COLO829 (cell line): ENCODE results near the gene MOSMO.

Experiments
- DNase-seq: peaks from one replicate; pipeline ENCODE4 v3.0.0; 2012; ENCODE audit warnings: low spot score

Gene MOSMO

GRCh38 chr16:22050963-22051362, 43.1 kb downstream of the MOSMO start:
- DNase-seq: no peak

- no peak for DNase-seq
Observed at GRCh38 chr16:22052980-22053379, 45.1 kb downstream of the MOSMO start.

DNA sequence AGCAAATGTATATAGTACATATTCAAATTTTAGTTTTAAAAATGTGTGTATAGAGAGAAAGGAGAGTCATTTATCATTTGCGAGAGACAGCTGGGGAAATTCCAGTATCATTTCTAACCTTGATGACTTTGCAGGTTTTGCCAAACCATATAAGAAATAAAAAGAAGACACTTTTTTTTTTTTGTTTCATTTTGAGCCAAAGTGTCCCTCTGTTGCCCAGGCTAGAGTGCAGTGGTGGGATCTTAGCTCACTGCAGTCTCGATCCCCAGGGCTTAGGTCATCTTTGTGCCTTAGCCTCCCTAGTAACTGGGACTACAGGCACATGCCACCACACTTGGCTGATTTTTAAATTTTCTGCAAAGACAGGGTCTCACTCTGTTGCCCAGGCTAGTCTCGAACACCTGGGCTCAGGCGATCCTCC, 46.0 kb downstream of the MOSMO start:
- no peak for DNase-seq

DNA sequence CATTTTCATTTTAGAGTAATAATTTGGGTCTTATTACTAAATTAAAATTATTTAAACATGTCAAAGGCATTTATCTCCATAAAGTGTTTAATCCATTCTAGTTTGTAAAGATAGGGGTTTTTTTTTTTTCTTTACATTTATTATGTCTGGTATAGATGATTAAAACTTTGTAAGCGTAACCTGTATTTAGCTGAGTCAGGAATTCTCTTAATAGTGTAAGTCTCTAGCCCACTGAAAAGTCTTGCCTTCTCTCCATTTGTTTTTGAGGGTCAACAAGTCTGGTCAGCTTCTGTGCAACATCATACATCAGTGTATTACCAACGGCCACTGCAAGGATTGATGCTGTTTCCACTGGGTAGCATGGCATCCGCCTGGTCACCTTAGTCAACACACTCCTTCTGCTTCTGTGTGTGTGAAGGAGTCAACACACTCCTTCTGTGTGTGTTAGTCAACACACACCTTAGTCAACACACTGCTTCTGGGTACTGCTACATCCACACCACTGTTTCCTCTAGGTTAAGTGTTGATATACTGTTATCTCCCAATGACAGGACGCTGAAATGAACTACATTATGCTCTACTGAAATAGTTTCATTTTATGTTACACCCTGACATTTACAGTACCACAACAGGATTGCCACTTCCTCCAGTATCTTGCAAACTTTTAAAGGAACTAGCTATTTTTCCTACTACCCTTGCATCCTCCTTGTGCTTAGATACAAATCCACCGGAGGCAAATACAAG, 47.1 kb downstream of the MOSMO start:
- DNase-seq: no peak

- no peak for DNase-seq
Observed at GRCh38 chr16:22055881-22056280, 48.0 kb downstream of the MOSMO start.

DNA sequence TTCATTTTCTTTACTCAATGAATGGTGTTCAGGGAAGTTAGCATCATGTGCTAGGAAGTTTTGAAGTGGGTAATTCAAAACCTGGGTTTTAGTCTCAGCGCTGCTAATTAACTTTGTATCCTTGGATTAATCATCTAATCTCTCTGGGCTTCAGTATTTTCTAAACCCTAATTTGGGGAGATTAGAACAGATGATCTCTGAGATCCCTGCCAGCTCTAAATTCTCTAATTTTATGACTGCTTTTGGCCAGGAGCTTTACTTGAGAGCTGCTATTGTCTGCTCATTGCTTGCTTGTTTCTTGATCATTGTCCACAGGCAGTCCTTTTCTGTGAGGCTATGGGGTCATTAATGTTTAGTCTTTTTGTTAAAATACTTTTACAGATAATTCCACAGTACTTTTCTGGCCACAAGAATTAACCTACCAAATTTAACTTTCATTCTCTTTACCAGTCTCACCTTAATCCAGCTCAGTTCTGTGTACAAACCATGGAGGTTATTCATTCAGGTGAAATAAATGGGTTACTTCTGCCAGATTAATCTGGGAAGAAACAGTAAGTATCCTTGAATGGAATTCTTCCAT, 56.1 kb downstream of the MOSMO start:
- no peak for DNase-seq

GRCh38 chr16:22065252-22065651, 57.3 kb downstream of the MOSMO start:
- no peak for DNase-seq

GRCh38 chr16:22070361-22071330, 62.7 kb downstream of the MOSMO start:
- DNase-seq: no peak

GRCh38 chr16:22071331-22071910, 63.5 kb downstream of the MOSMO start:
- no peak for DNase-seq

GRCh38 chr16:22073350-22073749, 65.4 kb downstream of the MOSMO start:
- peak; percentile 84 for DNase-seq

DNA sequence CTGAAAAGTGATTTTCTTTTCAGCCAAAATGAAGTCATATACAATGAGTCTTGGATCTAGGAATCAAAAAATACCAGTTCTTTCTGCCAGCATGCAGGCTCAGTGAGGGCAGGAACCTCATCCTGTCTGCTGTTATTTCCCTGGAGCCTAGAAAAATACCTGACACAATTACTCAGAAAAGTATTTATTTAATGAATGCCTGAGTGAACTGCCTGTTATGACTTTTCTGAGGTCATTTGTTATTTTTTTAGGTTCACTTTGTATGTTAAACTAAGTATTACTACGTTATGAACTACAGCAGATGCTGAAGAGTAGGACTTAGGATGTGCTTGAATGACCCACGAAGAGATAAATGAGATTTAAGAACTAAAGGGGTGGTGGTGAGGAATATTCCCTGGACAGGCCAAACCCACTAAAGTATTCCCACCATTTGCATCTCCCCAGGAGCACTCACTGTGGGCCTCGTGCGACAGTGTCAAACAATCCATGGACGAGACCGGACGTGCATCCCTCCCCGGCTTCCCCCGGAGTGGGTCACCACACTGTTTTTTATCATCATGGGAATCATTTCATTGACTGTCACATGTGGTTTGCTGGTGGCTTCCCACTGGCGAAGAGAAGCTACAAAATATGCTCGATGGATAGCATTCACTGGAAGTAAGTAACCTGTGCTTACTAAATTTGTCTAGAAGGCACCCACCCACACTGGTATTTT, 67.3 kb downstream of the MOSMO start:
- no peak for DNase-seq

DNA sequence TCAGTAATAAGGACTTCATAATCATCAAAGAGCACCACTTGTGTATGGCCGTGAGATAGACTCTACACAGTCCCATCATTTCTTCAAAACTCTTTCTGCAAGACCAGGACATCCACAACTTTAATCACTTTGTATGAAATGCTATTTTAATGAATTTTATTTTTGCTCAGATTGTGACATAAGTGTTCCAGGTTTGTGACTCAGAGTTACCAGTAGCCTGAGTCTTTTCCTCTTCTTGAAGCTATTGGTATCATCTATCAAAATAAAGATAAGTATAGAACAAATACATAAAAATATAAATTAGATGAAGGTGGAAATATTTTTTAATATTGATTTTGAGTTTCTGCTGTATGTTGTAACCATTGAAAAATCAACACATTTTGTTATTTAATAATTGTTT, 67.9 kb downstream of the MOSMO start:
- no peak for DNase-seq

DNA sequence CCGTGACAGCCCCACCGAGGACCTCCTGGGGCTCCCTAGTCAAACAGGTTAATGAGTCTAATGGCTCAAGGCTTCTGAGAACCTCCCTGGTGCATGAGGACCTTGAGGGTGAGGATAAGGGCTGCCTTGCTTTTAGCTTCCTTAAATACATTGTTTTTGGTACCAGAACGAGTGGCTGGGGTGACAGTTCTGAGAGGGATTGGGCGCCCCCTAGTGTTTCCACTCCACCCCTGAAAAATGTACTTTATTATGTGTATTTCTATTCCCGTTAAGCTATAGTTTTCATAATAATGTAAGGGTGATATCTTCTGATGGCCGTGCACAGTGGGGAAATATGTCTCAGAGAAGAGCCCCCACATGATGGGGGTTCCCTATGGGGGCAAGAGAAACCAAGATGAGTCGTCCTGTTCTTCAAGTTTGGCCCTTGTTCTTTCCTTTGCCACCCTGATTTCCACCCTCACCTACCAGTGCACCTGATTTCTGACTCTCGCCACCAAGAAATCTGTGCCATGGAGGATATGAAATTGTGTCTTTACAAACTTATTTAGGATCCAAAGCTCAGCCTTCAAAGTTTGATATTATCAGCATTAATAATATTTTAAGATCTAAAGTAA, 69.9 kb downstream of the MOSMO start:
- peak; percentile 61 for DNase-seq

DNA sequence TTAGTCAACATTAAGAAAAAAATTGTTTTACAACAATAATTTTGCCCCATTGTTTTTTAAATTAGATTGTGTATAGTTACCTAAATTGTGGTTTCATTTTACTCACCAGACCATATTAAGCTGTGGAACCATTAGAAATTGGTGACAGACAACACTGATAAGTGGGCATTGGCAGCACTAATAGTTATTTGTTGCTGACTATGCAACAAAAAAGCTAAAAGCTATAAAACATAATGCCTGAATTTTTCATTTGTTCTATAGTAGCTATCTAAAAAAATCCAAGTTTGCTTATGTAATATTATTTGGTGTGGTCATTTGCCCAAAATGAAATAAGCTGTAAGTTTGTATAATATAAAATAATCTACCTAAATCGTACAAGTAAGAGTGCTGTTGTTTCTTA, 70.7 kb downstream of the MOSMO start:
- DNase-seq: no peak

- DNase-seq: no peak
Observed at GRCh38 chr16:22081050-22081449, 73.1 kb downstream of the MOSMO start.

DNA sequence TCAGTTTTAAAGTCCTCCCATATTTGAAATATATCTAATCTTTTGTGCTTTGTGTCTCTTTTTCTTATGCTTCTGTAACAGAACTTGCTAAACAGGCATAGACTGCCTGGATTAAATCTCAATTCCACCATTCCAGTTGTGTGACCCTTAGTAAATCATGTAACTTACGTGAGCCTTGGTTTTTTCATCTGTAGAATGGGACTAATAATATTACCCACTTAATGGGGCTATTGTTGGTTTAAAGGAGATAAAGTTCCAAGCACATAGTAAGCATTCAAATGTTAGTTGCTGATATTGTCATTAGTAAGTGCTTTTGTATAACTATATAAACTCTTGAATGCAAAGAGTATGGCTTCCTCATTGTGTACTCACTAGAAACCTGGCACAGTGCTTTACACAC, 78.5 kb downstream of the MOSMO start:
- no peak for DNase-seq

DNA sequence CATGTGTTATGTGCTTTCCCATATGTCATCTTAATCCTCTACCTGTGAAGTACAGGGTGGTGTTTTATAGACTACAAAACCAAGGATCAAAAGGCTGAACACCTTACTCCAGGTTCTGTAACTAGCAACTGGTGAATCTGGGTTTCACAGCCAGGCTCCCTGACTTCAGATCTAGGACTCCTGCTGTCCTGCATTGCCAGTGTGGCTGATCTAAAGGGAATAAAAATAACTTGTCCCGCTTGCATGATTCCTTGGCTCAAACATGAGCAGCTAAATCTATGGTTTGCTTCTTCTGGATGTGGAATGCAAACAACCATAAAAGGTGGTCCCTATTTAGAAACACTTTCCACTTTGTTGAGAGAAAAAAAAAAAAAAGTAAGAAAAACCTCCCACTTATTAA, 80.7 kb downstream of the MOSMO start:
- no peak for DNase-seq

- no peak for DNase-seq
Observed at GRCh38 chr16:22089910-22090309, 82.0 kb downstream of the MOSMO start.

DNA sequence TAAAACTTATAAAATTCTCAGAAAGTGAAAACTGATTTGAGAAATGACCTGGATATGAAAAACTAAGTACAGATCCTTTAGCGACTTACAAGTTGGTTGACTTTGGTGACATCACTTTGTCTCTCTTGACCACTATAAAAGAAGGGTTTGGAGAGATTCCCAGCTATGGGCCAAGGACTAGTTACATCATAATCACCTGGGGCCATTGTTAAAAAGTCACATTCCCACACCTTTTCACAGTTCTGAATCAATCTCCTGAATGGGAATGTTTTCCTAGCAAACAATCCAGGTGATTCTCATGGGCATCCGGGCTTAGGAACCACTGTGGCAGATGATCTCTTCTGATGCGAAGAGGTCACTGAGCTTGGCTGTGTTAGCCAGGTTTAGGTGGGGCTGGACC, 83.8 kb downstream of the MOSMO start:
- DNase-seq: no peak

DNA sequence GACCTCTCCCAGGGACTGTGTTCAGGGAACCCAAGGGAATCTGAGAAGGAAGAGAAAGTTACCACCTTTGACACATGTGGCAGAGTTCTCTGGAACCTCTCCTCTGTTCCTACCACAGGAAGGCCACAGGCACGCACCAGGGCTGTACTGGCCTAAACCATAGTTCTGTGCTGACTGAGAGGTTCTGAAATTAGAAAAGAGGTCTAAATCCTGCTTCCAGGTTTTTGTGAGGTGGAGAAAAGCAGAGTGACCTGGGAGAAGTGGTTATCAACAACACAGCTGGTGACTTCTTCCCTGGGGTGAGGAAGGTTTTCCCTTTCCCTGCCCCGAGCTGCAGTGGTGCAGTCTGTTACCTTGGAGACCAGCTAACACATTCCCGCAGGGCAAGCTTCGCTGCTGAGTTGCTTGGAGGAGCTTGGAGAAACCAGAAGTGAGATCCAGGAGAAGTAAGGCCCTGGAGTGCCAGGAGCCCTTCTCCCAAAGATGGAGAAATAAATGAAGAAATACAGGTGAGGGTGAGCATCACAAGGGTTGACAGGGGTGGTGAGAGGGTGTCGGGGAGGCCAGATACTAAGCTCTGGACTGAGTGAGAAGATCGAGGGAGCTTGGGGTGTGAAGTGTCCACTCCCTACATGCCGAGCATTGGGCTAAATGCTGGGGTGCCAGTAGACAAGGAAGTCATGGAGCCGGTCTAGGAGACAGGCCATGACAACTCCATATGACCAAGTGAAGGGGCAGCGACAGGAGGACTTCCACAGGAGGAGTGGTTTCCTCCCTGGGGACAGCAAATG, 84.4 kb downstream of the MOSMO start, which contains the start of gene VWA3A:
Gene VWA3A, plus strand, starts transcription at position 399 of the 791 bp plus-strand sequence. Its CDS starts 97 bp downstream, at position 496.
- no peak for DNase-seq
